8988T (cell line): ENCODE results near the gene ZBTB9.
A peak's percentile ranks its signal among the peaks of the same experiment; 100 is the strongest.

Source experiments
- DNase-seq: peaks from one replicate; pipeline ENCODE4 v3.0.0; 2011

The ZBTB9 gene

GRCh38 chr6:33454009-33454946 is at the start of gene ZBTB9:
ZBTB9 (plus strand) TSS chr6:33454576; CDS start chr6:33455101, 525 bp downstream.
- DNase-seq = peak; percentile 98

- no peak for DNase-seq
These were observed 49.5 kb upstream of the ZBTB9 start for GRCh38 chr6:33404884-33405283.

GRCh38 chr6:33405386-33405940 is 48.9 kb upstream of the ZBTB9 start:
- no peak for DNase-seq

- no peak for DNase-seq
These were observed 48.2 kb upstream of the ZBTB9 start for GRCh38 chr6:33406126-33406525.

GRCh38 chr6:33407132-33407718 is 47.2 kb upstream of the ZBTB9 start:
- no peak for DNase-seq

GRCh38 chr6:33410050-33410710 is 44.2 kb upstream of the ZBTB9 start:
- DNase-seq = peak; percentile 97

GRCh38 chr6:33410711-33411631 is 43.4 kb upstream of the ZBTB9 start, which contains the start of gene PHF1:
PHF1 (plus strand) TSS chr6:33411014; CDS start chr6:33412264, 1,250 bp downstream.
- DNase-seq = peak; percentile 80

- DNase-seq = no peak
These were observed 42.8 kb upstream of the ZBTB9 start for GRCh38 chr6:33411632-33412005.

GRCh38 chr6:33412140-33413009 is 42.0 kb upstream of the ZBTB9 start:
- DNase-seq = no peak

- no peak for DNase-seq
These were observed 40.9 kb upstream of the ZBTB9 start for GRCh38 chr6:33413241-33414120.

- peak; percentile 85 for DNase-seq
These were observed 39.6 kb upstream of the ZBTB9 start for GRCh38 chr6:33414592-33415271.

- no peak for DNase-seq
These were observed 38.5 kb upstream of the ZBTB9 start for GRCh38 chr6:33415831-33416230.

- no peak for DNase-seq
These were observed 37.8 kb upstream of the ZBTB9 start for GRCh38 chr6:33416386-33417127.

GRCh38 chr6:33417128-33417902 is 37.1 kb upstream of the ZBTB9 start:
- DNase-seq = no peak

- DNase-seq = peak; percentile 90
These were observed 36.3 kb upstream of the ZBTB9 start, which contains the start of gene CUTA for GRCh38 chr6:33417903-33418689. CUTA (minus strand) TSS chr6:33418107; CDS start chr6:33418000, 107 bp downstream.

GRCh38 chr6:33418690-33419291 is 35.6 kb upstream of the ZBTB9 start:
- DNase-seq = no peak
